GM19467 (cell line): Measurements from ENCODE around the gene RPS2.
A peak's percentile ranks its signal among the peaks of the same experiment; 100 is the strongest.

ENCODE experiments used
- ATAC-seq: cut with Tn5 transposase; IDR thresholded peaks from one replicate; pipeline ENCODE4 v1.9.1; 2021; ENCODE audit warnings: mild to moderate bottlenecking, moderate library complexity; ENCODE audit not compliant: unreplicated experiment

RPS2 gene

GRCh38 chr16:1999866-2000514 is 35.4 kb upstream of the RPS2 start:
- ATAC-seq, result no peak

- no peak for ATAC-seq
These were observed 34.5 kb upstream of the RPS2 start for GRCh38 chr16:1998852-1999801.

- no peak for ATAC-seq
These were observed 33.8 kb upstream of the RPS2 start for GRCh38 chr16:1998360-1998835.

GRCh38 chr16:1997494-1998359 is 33.1 kb upstream of the RPS2 start:
- ATAC-seq, result no peak

GRCh38 chr16:1993731-1994131 is 29.1 kb upstream of the RPS2 start:
- ATAC-seq, result no peak

GRCh38 chr16:1992704-1993317 is 28.2 kb upstream of the RPS2 start:
- ATAC-seq, result no peak

GRCh38 chr16:1991948-1992703 is 27.5 kb upstream of the RPS2 start:
- ATAC-seq, result peak; percentile 41

GRCh38 chr16:1991588-1991947 is 26.9 kb upstream of the RPS2 start:
- no peak for ATAC-seq

GRCh38 chr16:1991135-1991551 is 26.5 kb upstream of the RPS2 start:
- ATAC-seq, result peak; percentile 43

- no peak for ATAC-seq
These were observed 25.9 kb upstream of the RPS2 start for GRCh38 chr16:1990351-1991134.

- no peak for ATAC-seq
These were observed 25.4 kb upstream of the RPS2 start for GRCh38 chr16:1990101-1990350.

GRCh38 chr16:1989209-1990100 is 24.8 kb upstream of the RPS2 start, which contains the start of gene SYNGR3:
SYNGR3 (plus strand) TSS chr16:1989970; CDS start chr16:1990103, 133 bp downstream.
- ATAC-seq, result no peak

- no peak for ATAC-seq
These were observed 22.6 kb upstream of the RPS2 start for GRCh38 chr16:1987198-1987597.

- ATAC-seq, result no peak
These were observed 21.0 kb upstream of the RPS2 start for GRCh38 chr16:1985466-1986150.

GRCh38 chr16:1984347-1985225 is 20.0 kb upstream of the RPS2 start:
- peak; percentile 4 for ATAC-seq

- peak; percentile 68 for ATAC-seq
These were observed 19.1 kb upstream of the RPS2 start, which contains the start of gene GFER for GRCh38 chr16:1983544-1984346. GFER (plus strand) TSS chr16:1984193; CDS start chr16:1984219, 26 bp downstream.
